H4 (cell line): Measurements from ENCODE around the gene ABRAXAS1. TPM values are rescaled to one million over a fixed set of nuclear protein-coding genes. Genes with fewer than 3 reads are reported as not detected.

ENCODE experiments used
- DNase-seq: peaks from one replicate; pipeline ENCODE4 v3.0.0-alpha.2; 2015; ENCODE audit warnings: low spot score
- total RNA-seq: library from RNA; depleted of rRNA; stranded (reverse); fragments of >200 nt; shearing (Covaris generic); gene quantifications from 2 replicates; pipeline ENCODE4 v1.2.3, GENCODE V29; 2014; rRNA removed

ABRAXAS1 gene
- total RNA-seq, 1 experiment from 2014 or later = 4.7 TPM

GRCh38 chr4:83454686-83455085, 30.2 kb downstream of the ABRAXAS1 start:
- no peak for DNase-seq

GRCh38 chr4:83449009-83449408, 35.9 kb downstream of the ABRAXAS1 start:
- no peak for DNase-seq

- DNase-seq = no peak
Measured at GRCh38 chr4:83440899-83441298, 44.0 kb downstream of the ABRAXAS1 start.

GRCh38 chr4:83440148-83440814, 44.6 kb downstream of the ABRAXAS1 start:
- DNase-seq = no peak

- no peak for DNase-seq
Measured at GRCh38 chr4:83438719-83439118, 46.2 kb downstream of the ABRAXAS1 start.

GRCh38 chr4:83436680-83437079, 48.2 kb downstream of the ABRAXAS1 start:
- DNase-seq = no peak

GRCh38 chr4:83431200-83431599, 53.7 kb downstream of the ABRAXAS1 start:
- DNase-seq = no peak

- DNase-seq = no peak
Measured at GRCh38 chr4:83418211-83418610, 66.7 kb downstream of the ABRAXAS1 start.

GRCh38 chr4:83417566-83417965, 67.3 kb downstream of the ABRAXAS1 start:
- no peak for DNase-seq

- no peak for DNase-seq
Measured at GRCh38 chr4:83413676-83414075, 71.2 kb downstream of the ABRAXAS1 start.

Other genes with a start within 250 kb of the ABRAXAS1 start
- 23.9 and 39.4 TPM in 2 replicates for gene COQ2, start 200.3 kb downstream of the ABRAXAS1 start, total RNA-seq
- gene HPSE, start 150.3 kb downstream of the ABRAXAS1 start, total RNA-seq = 5.2 and 5.6 TPM in 2 replicates
- 8.8 and 12.5 TPM in 2 replicates for gene HELQ, start 29.3 kb downstream of the ABRAXAS1 start, total RNA-seq
- gene MRPS18C, start 29.0 kb downstream of the ABRAXAS1 start, total RNA-seq = 40.7 and 44.3 TPM in 2 replicates
- 65.1 and 69.7 TPM in 2 replicates for gene GPAT3, start 51.0 kb upstream of the ABRAXAS1 start, total RNA-seq